CD4-positive, alpha-beta T cell (primary cell): ENCODE measurements around the gene PDE4C. TPM values are rescaled to one million over a fixed set of nuclear protein-coding genes. Genes with fewer than 3 reads are reported as not detected.
A peak's percentile ranks its signal among the peaks of the same experiment; 100 is the strongest.

Source experiments
- ATAC-seq: fragments of 200-7000 bp; cut with Tn5 transposase; one replicate; pipeline ENCODE4 v1.10.0; 2022; ENCODE audit warnings: mild to moderate bottlenecking; ENCODE audit not compliant: poor library complexity
- CTCF ChIA-PET: fragments of 350-600 bp; sonication (Branson Sonifier 250); formaldehyde crosslinking; loops from one replicate; lab custom pipeline; 2021; ENCODE audit warnings: antibody characterized with exemption, inconsistent platforms; lab: Charles Lee
- POLR2A ChIA-PET: fragments of 350-600 bp; sonication (Branson Sonifier 250); formaldehyde crosslinking; loops from one replicate; lab custom pipeline; 2021; ENCODE audit warnings: antibody characterized with exemption, inconsistent platforms; lab: Charles Lee
- DNase-seq, 14 experiments: peaks; one replicate each; pipeline ENCODE4 v3.0.0-alpha.2; 2013 to 2020; ENCODE audit warnings: mixed read lengths in 2 of 14
- H3K27ac ChIP-seq, 2 donors: one replicate each; pipeline versions ENCODE4 v1.5.1 to v1.7.0; 2013; ENCODE audit warnings: low read length in 2 of 2, low read depth in 1 of 2, mild to moderate bottlenecking in 1 of 2
- H3K27me3 ChIP-seq, 2 experiments: 1 replicate in 1 of 2; 2 replicates in 1 of 2; pipeline versions ENCODE4 v1.6.1 to v1.7.0; 2013; ENCODE audit warnings: low read length in 2 of 2, control low read depth in 1 of 2, mild to moderate bottlenecking in 1 of 2, moderate library complexity in 1 of 2; ENCODE audit not compliant: insufficient read depth in 2 of 2, control insufficient read depth in 1 of 2
- H3K36me3 ChIP-seq: one replicate; pipeline ENCODE4 v1.6.1; 2013; ENCODE audit warnings: low read length, control low read depth; ENCODE audit not compliant: insufficient read depth
- H3K4me1 ChIP-seq: one replicate; pipeline ENCODE4 v1.6.1; 2013; ENCODE audit warnings: low read length, control low read depth; ENCODE audit not compliant: insufficient read depth
- H3K4me3 ChIP-seq: one replicate; pipeline ENCODE4 v1.5.1; 2013; ENCODE audit warnings: mild to moderate bottlenecking, low read length, moderate library complexity
- H3K9me3 ChIP-seq, 2 experiments: 1 replicate in 1 of 2; 2 replicates in 1 of 2; pipeline versions ENCODE4 v1.6.1 to v1.7.0; 2013; ENCODE audit warnings: low read length in 2 of 2, mild to moderate bottlenecking in 2 of 2, control low read depth in 1 of 2, moderate library complexity in 1 of 2; ENCODE audit not compliant: control insufficient read depth in 1 of 2, insufficient read depth in 1 of 2
- H3K27ac Mint-ChIP-seq: one replicate; pipeline ENCODE4 v1.8.0; 2020; ENCODE audit warnings: mixed read lengths
- H3K27me3 Mint-ChIP-seq: one replicate; pipeline ENCODE4 v1.8.0; 2021; ENCODE audit warnings: mixed read lengths
- H3K36me3 Mint-ChIP-seq: one replicate; pipeline ENCODE4 v1.8.0; 2021; ENCODE audit warnings: low read depth, mixed read lengths
- H3K4me1 Mint-ChIP-seq: one replicate; pipeline ENCODE4 v1.8.0; 2021; ENCODE audit warnings: low read depth, mixed read lengths
- H3K4me3 Mint-ChIP-seq: one replicate; pipeline ENCODE4 v1.8.0; 2020; ENCODE audit warnings: mild to moderate bottlenecking, mixed read lengths
- H3K9me3 Mint-ChIP-seq: one replicate; pipeline ENCODE4 v1.8.0; 2020; ENCODE audit warnings: mixed read lengths
- intact Hi-C, 2 experiments: fragments of 100-400 bp; cut with DNase I in 1 of 2; cut with micrococcal nuclease in 1 of 2; formaldehyde crosslinking; loops; one replicate each; pipeline versions ENCODE4 v1.15.1 to v1.9.0; 2023 to 2025; cut with DNase I, micrococcal nuclease
- total RNA-seq, 174 experiments: library from RNA in 2 of 174; stranded (reverse) in 2 of 174; gene quantifications; one replicate each; pipeline ENCODE4 v1.2.3 and lab custom pipeline; 2021 to 2026
- TF ChIP-seq, protein P1 (sequence below): fragments of 200-600 bp; IDR thresholded peaks from one replicate; pipeline ENCODE4 v1.8.0; 2022; ENCODE audit warnings: antibody characterized with exemption, mild to moderate bottlenecking

PDE4C gene
- total RNA-seq, 2 experiments from 2014 or later: not detected

DNA sequence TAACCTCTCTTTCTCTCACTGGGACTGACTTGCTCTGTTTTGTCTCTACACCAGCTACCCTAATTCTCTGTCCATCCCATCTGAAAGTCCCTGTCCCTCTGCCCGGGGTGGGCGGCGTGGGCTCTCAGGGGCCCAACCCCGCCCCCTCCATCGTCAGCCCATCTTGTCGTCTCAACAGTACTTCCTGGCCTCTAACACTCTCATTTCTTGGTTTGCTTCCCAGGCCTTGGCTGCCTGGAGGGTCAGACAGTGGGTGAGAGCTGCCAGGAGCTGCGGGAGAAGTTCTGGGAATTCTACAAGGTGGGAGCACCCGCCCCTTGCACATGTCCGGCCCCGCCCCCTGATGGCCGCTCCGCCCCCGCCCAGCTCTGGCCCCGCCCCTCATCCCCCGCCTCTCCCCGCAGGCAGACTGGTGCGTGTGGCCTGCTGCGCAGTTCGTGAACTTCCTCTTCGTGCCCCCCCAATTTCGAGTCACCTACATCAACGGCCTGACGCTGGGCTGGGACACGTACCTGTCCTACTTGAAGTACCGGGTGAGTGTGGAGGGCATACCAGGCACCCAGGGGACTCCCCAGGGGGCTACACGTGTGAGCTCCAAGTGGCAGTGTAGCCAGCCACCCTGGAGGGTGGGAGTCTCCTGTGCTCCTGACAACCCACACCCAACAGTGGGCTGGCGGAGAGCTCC lies 31.5 kb downstream of the PDE4C start:
- Histone ChIP-seq H3K27me3 (no peaks in the 10 kb centered on the region), H3K4me1 (peaks cover 30% of the 10 kb centered on the region), H3K9me3 (no peaks in the 10 kb centered on the region), H3K27ac (no peak overlapping the region), H3K36me3 (peaks cover 28% of the 10 kb centered on the region), H3K4me3 (no peak overlapping the region)
- H3K36me3 Mint-ChIP-seq: peaks cover 36% of the 10 kb centered on the region
- H3K9me3 Mint-ChIP-seq: no peaks in the 10 kb centered on the region
- peaks cover 29% of the 10 kb centered on the region for H3K4me1 Mint-ChIP-seq
- H3K27ac Mint-ChIP-seq: peak overlapping the region; percentile 39
- intact Hi-C loops: loop anchor here (5.0 kb wide), 3 partner anchors 42 to 133 kb away; partner anchors contain the start of gene PIK3R2 (in 1 of the 2)
- no peaks in the 10 kb centered on the region for H3K27me3 Mint-ChIP-seq
- no peak for ATAC-seq
- H3K4me3 Mint-ChIP-seq: peak overlapping the region; percentile 90
- ChIA-PET CTCF (interaction anchor here (0.8 to 3.2 kb wide), 2 partner anchors 10 to 57 kb away, joined by 3 to 21 read pairs; partner anchors contain the start of gene RAB3A), POLR2A (interaction anchor here (0.5 to 4.3 kb wide), 5 partner anchors 9 to 217 kb away, joined by 3 to 73 read pairs (median 3); partner anchors contain the start of genes JUND and RAB3A)
- TF ChIP-seq, protein P1, sequence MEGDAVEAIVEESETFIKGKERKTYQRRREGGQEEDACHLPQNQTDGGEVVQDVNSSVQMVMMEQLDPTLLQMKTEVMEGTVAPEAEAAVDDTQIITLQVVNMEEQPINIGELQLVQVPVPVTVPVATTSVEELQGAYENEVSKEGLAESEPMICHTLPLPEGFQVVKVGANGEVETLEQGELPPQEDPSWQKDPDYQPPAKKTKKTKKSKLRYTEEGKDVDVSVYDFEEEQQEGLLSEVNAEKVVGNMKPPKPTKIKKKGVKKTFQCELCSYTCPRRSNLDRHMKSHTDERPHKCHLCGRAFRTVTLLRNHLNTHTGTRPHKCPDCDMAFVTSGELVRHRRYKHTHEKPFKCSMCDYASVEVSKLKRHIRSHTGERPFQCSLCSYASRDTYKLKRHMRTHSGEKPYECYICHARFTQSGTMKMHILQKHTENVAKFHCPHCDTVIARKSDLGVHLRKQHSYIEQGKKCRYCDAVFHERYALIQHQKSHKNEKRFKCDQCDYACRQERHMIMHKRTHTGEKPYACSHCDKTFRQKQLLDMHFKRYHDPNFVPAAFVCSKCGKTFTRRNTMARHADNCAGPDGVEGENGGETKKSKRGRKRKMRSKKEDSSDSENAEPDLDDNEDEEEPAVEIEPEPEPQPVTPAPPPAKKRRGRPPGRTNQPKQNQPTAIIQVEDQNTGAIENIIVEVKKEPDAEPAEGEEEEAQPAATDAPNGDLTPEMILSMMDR: no peak
- DNase-seq: peak in 9 of 14 experiments; percentile 10 to 69 (median 36)

DNA sequence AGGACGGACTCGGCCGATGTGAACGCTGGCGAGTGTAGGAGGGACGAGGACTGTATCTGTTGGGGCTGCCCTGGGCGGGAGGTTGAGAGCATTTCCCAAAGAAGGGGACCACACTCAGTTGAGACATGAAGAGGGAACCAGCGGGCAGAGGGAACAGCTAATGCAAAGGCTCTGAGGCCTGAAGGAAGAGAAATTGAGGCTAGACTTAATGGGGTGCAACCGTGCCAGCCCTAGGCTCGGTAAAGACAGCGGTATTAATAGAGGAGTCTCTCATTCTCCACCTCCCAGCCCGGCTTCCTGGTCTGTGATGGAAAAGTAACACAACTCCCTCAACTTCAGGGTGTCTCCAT lies 32.1 kb downstream of the PDE4C start:
- ATAC-seq: no peak
- H3K36me3 Mint-ChIP-seq: peaks cover 30% of the 10 kb centered on the region
- peaks cover 30% of the 10 kb centered on the region for H3K4me1 ChIP-seq
- intact Hi-C loops: loop anchor here (5.0 kb wide), 3 partner anchors 42 to 133 kb away; partner anchors contain the start of gene PIK3R2 (in 1 of the 2)
- peak overlapping the region; percentile 81 for H3K27ac Mint-ChIP-seq
- TF ChIP-seq, protein P1: no peak
- no peak for DNase-seq
- H3K27me3 ChIP-seq: no peaks in the 10 kb centered on the region
- H3K4me1 Mint-ChIP-seq: peaks cover 29% of the 10 kb centered on the region
- H3K27ac ChIP-seq: no peak overlapping the region
- no peaks in the 10 kb centered on the region for H3K9me3 Mint-ChIP-seq
- peak overlapping the region; percentile 90 for H3K4me3 Mint-ChIP-seq
- peaks cover 28% of the 10 kb centered on the region for H3K36me3 ChIP-seq
- H3K4me3 ChIP-seq: peak overlapping the region; percentile 92
- no peaks in the 10 kb centered on the region for H3K9me3 ChIP-seq
- ChIA-PET POLR2A (interaction anchor here (0.9 to 4.3 kb wide), 4 partner anchors 11 to 86 kb away, joined by 3 to 73 read pairs (median 3); partner anchors contain the start of genes IFI30 and JUND), CTCF (interaction anchor here (0.8 to 3.2 kb wide), 2 partner anchors 10 to 57 kb away, joined by 3 to 21 read pairs; partner anchors contain the start of gene RAB3A)
- H3K27me3 Mint-ChIP-seq: no peaks in the 10 kb centered on the region

DNA sequence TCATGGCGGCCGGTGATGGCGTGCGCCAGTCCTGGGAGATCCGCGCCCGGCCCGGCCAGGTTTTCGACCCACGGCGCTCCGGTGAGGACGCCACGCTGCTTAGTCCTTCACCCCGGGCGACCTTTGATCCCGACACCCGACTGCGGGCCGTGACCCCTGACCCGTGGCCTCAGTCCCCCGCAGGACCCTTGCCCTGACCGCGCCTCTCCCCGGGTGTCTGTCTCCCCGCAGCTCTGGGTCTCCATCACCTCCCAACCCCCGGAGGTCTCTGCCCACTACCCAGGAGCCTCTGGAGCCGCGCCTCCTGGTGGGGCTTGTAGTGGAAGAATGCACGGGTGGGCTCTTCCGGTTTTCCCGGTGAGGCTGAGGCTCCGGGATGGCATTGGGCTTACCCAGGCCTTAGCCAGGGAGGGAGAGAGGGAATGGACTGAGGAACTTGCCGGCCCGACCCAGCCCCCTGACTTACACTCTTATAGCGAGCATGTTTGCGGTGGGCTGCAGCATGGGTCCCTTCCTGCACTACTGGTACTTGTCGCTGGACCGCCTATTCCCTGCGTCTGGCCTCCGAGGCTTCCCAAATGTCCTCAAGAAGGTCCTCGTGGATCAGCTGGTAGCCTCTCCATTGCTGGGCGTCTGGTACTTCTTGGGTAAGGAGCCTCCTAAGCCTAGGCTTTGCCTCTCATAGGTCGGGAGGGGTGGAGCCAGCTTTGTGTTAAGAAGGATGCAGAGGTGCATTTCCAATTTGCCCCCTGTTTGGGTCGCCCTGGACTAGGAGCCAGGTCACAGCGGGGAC lies 32.7 kb downstream of the PDE4C start:
- CTCF ChIA-PET: interaction anchor here (1.0 to 4.6 kb wide), 7 partner anchors 11 to 195 kb away, joined by 3 to 51 read pairs (median 6); partner anchors contain the start of genes PIK3R2 and RAB3A

More for the DNA sequence above, 32.7 kb downstream of the PDE4C start:
- Histone ChIP-seq H3K36me3 (peaks cover 27% of the 10 kb centered on the region), H3K9me3 (no peaks in the 10 kb centered on the region), H3K27ac (peak overlapping the region; percentile 60 to 67), H3K4me3 (peak overlapping the region; percentile 92), H3K27me3 (no peaks in the 10 kb centered on the region), H3K4me1 (peaks cover 30% of the 10 kb centered on the region)
- Mint-ChIP-seq H3K4me3 (peak overlapping the region; percentile 90), H3K9me3 (no peaks in the 10 kb centered on the region), H3K36me3 (peaks cover 24% of the 10 kb centered on the region), H3K4me1 (peaks cover 29% of the 10 kb centered on the region), H3K27me3 (no peaks in the 10 kb centered on the region), H3K27ac (peak overlapping the region; percentile 81)
- TF ChIP-seq, protein P1: no peak
- POLR2A ChIA-PET: interaction anchor here (0.6 to 4.3 kb wide), 29 partner anchors 10 to 400 kb away, joined by 3 to 73 read pairs (median 4); partner anchors contain the start of genes CCDC124, IFI30, IQCN and JUND
- ATAC-seq (no peak), DNase-seq (peak in 1 of 14 experiments; percentile 12)
- intact Hi-C loops: loop anchor here (1.0 to 5.0 kb wide), 4 partner anchors 11 to 134 kb away; partner anchors contain the start of genes PIK3R2 (in 1 of the 2) and RAB3A (in 1 of the 2)
